Measurements from ENCODE around the gene ORM2. TPM values are rescaled to one million over a fixed set of nuclear protein-coding genes. Genes with fewer than 3 reads are reported as not detected.
"Not testable (repeated sequence)": the region's sequence is repeated elsewhere in the genome, so short reads cannot be mapped to it uniquely, and the experiment has no call there.

Gene ORM2
- total RNA-seq, 1 experiment from 2014 or later = 46.0 TPM

GRCh38 chr9:114327749-114328148 lies 1.9 kb upstream of the ORM2 start:
- Histone ChIP-seq H3K27me3 (replicated peaks; ENCODE audit: control insufficient read depth, insufficient read depth, low read length) (no peaks in the 10 kb centered on the region), H3K36me3 (ENCODE audit: control insufficient read depth, insufficient read depth, low read length) (no peaks in the 10 kb centered on the region), H3K4me3 (ENCODE audit: low read depth, low read length) (no peak overlapping the region), H3K4me1 (peaks cover 20% of the 10 kb centered on the region), H3K9me3 (peaks cover 4% of the 10 kb centered on the region; the same call in 1 of the 2 replicates)
- CTCF ChIA-PET = no interaction called here
- intact Hi-C loops (cut with micrococcal nuclease; ENCODE audit: unreplicated experiment) = no loop called here
- H3K27me3 Mint-ChIP-seq (ENCODE audit: insufficient read depth, unreplicated experiment) = no peaks in the 10 kb centered on the region
- peaks cover 8% of the 10 kb centered on the region for H3K36me3 Mint-ChIP-seq (ENCODE audit: insufficient read depth, unreplicated experiment)
- BruUV-seq (replicated peaks) = TSS peak; percentile 71
- POLR2A ChIA-PET = no interaction called here
- TF ChIP-seq CTCF (IDR thresholded peaks at IDR 0.05; ENCODE audit: insufficient read depth in 1 of 2, low read depth in 1 of 2, low read length in 1 of 2, severe bottlenecking in 1 of 2, unreplicated experiment in 1 of 2) = no peak
- H3K4me1 Mint-ChIP-seq (ENCODE audit: low read depth, unreplicated experiment) = no peaks in the 10 kb centered on the region
- no peaks in the 10 kb centered on the region for H3K9me3 Mint-ChIP-seq (ENCODE audit: unreplicated experiment)
- DNase-seq = peak in 1 of 2 experiments; percentile 51
- no peak overlapping the region for H3K27ac Mint-ChIP-seq (ENCODE audit: unreplicated experiment)
- H3K4me3 Mint-ChIP-seq (ENCODE audit: unreplicated experiment) = no peak overlapping the region

- H3K4me3 Mint-ChIP-seq (ENCODE audit: unreplicated experiment); intact Hi-C loops (cut with micrococcal nuclease; ENCODE audit: unreplicated experiment); H3K27me3 Mint-ChIP-seq (ENCODE audit: insufficient read depth, unreplicated experiment); H3K27ac Mint-ChIP-seq (ENCODE audit: unreplicated experiment); H3K36me3 ChIP-seq (ENCODE audit: control insufficient read depth, insufficient read depth, low read length); BruUV-seq (replicated peaks); H3K9me3 Mint-ChIP-seq (ENCODE audit: unreplicated experiment); H3K36me3 Mint-ChIP-seq (ENCODE audit: insufficient read depth, unreplicated experiment); H3K4me1 Mint-ChIP-seq (ENCODE audit: low read depth, unreplicated experiment); CTCF ChIA-PET; H3K27me3 ChIP-seq (replicated peaks; ENCODE audit: control insufficient read depth, insufficient read depth, low read length); POLR2A ChIA-PET; H3K4me3 ChIP-seq (ENCODE audit: low read depth, low read length); H3K9me3 ChIP-seq: not testable (repeated sequence)
- H3K4me1 ChIP-seq = peaks cover 20% of the 10 kb centered on the region
- DNase-seq = peak; percentile 77 to 78
Measured at GRCh38 chr9:114328357-114328820, 1.3 kb upstream of the ORM2 start.

GRCh38 chr9:114328937-114329624 lies 588 bp upstream of the ORM2 start:
- DNase-seq; H3K36me3 ChIP-seq (ENCODE audit: control insufficient read depth, insufficient read depth, low read length); H3K27me3 ChIP-seq (replicated peaks; ENCODE audit: control insufficient read depth, insufficient read depth, low read length); H3K4me1 Mint-ChIP-seq (ENCODE audit: low read depth, unreplicated experiment); CTCF ChIA-PET; H3K4me3 Mint-ChIP-seq (ENCODE audit: unreplicated experiment); H3K27ac Mint-ChIP-seq (ENCODE audit: unreplicated experiment); H3K27me3 Mint-ChIP-seq (ENCODE audit: insufficient read depth, unreplicated experiment); H3K9me3 Mint-ChIP-seq (ENCODE audit: unreplicated experiment); H3K4me3 ChIP-seq (ENCODE audit: low read depth, low read length); intact Hi-C loops (cut with micrococcal nuclease; ENCODE audit: unreplicated experiment); POLR2A ChIA-PET; H3K9me3 ChIP-seq; BruUV-seq (replicated peaks); H3K36me3 Mint-ChIP-seq (ENCODE audit: insufficient read depth, unreplicated experiment): not testable (repeated sequence)
- peaks cover 20% of the 10 kb centered on the region for H3K4me1 ChIP-seq

- Mint-ChIP-seq H3K9me3 (ENCODE audit: unreplicated experiment) (no peaks in the 10 kb centered on the region), H3K27ac (ENCODE audit: unreplicated experiment) (peak overlapping the region; percentile 39), H3K36me3 (ENCODE audit: insufficient read depth, unreplicated experiment) (peaks cover 14% of the 10 kb centered on the region), H3K27me3 (ENCODE audit: insufficient read depth, unreplicated experiment) (no peaks in the 10 kb centered on the region), H3K4me3 (ENCODE audit: unreplicated experiment) (no peak overlapping the region), H3K4me1 (ENCODE audit: low read depth, unreplicated experiment) (peaks cover 6% of the 10 kb centered on the region)
- Histone ChIP-seq H3K4me1 (peaks cover 23% of the 10 kb centered on the region), H3K36me3 (ENCODE audit: control insufficient read depth, insufficient read depth, low read length) (no peaks in the 10 kb centered on the region), H3K27me3 (replicated peaks; ENCODE audit: control insufficient read depth, insufficient read depth, low read length) (no peaks in the 10 kb centered on the region), H3K9me3 (peaks cover 4% of the 10 kb centered on the region; the same call in 1 of the 2 replicates), H3K4me3 (ENCODE audit: low read depth, low read length) (no peak overlapping the region)
- TF ChIP-seq CTCF (IDR thresholded peaks at IDR 0.05; ENCODE audit: insufficient read depth in 1 of 2, low read depth in 1 of 2, low read length in 1 of 2, severe bottlenecking in 1 of 2, unreplicated experiment in 1 of 2) = no peak
- CTCF ChIA-PET = no interaction called here
- TSS peak; percentile 59 for BruUV-seq (replicated peaks)
- intact Hi-C loops (cut with micrococcal nuclease; ENCODE audit: unreplicated experiment) = no loop called here
- DNase-seq = no peak
- POLR2A ChIA-PET = no interaction called here
Measured at GRCh38 chr9:114330636-114331035, 967 bp downstream of the ORM2 start.

- H3K9me3 Mint-ChIP-seq (ENCODE audit: unreplicated experiment); BruUV-seq (replicated peaks); CTCF ChIA-PET; H3K4me3 ChIP-seq (ENCODE audit: low read depth, low read length); H3K27me3 Mint-ChIP-seq (ENCODE audit: insufficient read depth, unreplicated experiment); H3K4me3 Mint-ChIP-seq (ENCODE audit: unreplicated experiment); intact Hi-C loops (cut with micrococcal nuclease; ENCODE audit: unreplicated experiment); H3K9me3 ChIP-seq; H3K27me3 ChIP-seq (replicated peaks; ENCODE audit: control insufficient read depth, insufficient read depth, low read length); H3K36me3 ChIP-seq (ENCODE audit: control insufficient read depth, insufficient read depth, low read length); DNase-seq; H3K4me1 Mint-ChIP-seq (ENCODE audit: low read depth, unreplicated experiment); POLR2A ChIA-PET: not testable (repeated sequence)
- peaks cover 14% of the 10 kb centered on the region for H3K36me3 Mint-ChIP-seq (ENCODE audit: insufficient read depth, unreplicated experiment)
- H3K27ac Mint-ChIP-seq (ENCODE audit: unreplicated experiment) = peak overlapping the region; percentile 39
- peaks cover 23% of the 10 kb centered on the region for H3K4me1 ChIP-seq
Measured at GRCh38 chr9:114331229-114332195, 1.8 kb downstream of the ORM2 start.

Data from Caco-2 (cell line).